ENCODE measurements around the gene HNMT.

Gene HNMT

DNA sequence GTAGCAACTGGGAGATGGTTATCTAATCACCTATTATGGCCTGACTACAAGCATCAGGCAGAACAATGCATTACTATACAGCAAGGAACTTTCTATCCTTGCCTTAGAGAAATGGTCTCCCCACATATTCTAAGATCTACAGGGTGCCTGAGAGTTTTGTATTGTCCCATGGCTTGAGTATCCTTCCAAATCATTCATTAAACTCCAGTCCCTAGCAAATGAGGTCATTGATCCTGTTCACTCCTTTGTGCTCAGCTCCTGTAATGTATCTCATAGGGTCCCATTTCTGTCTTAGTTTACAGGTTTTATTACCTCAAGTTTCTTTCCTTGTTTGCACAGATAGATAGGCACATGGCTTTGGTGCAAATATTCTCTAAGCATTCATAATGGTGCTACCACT lies 9.0 kb downstream of the HNMT start:
- DNase-seq, result no peak
- CTCF ChIA-PET, result interaction anchor here (1.0 kb wide), 1 partner anchor 9 kb away, joined by 3 read pairs; the partner anchor contains the start of gene HNMT
- no peaks in the 10 kb centered on the region for H3K36me3 ChIP-seq (ENCODE audit: control insufficient read depth in 4 of 4, insufficient read depth in 4 of 4, low read length in 3 of 4)
- H3K4me3 ChIP-seq (ENCODE audit: control insufficient read depth in 1 of 7, extremely low read depth in 1 of 7, insufficient read depth in 4 of 7, low read depth in 2 of 7, low read length in 6 of 7), result no peak overlapping the region
- H3K27ac ChIP-seq (ENCODE audit: insufficient read depth in 1 of 2, low read depth in 1 of 2, low read length in 2 of 2, poor library complexity in 1 of 2, severe bottlenecking in 2 of 2), result no peak overlapping the region
- POLR2A ChIA-PET, result no interaction called here
- no peaks in the 10 kb centered on the region for H3K9me3 ChIP-seq (ENCODE audit: control extremely low read depth in 1 of 5, control insufficient read depth in 4 of 5, insufficient read depth in 2 of 5, low read depth in 1 of 5, low read length in 4 of 5)
- no peaks in the 10 kb centered on the region for H3K27me3 ChIP-seq (replicated peaks in 2 of 5; ENCODE audit: control insufficient read depth in 4 of 5, insufficient read depth in 5 of 5, low read length in 4 of 5)
- no peaks in the 10 kb centered on the region for H3K4me1 ChIP-seq (ENCODE audit: control extremely low read depth in 1 of 4, control insufficient read depth in 4 of 4, insufficient read depth in 4 of 4, low read length in 3 of 4)

- DNase-seq, result no peak
- POLR2A ChIA-PET, result interaction anchor here (0.5 kb wide), 1 partner anchor 762 kb away, joined by 5 read pairs; no protein-coding TSS in a partner anchor
- CTCF ChIA-PET, result no interaction called here
Measured at GRCh38 chr2:137975280-137976271, 11.3 kb downstream of the HNMT start.

DNA sequence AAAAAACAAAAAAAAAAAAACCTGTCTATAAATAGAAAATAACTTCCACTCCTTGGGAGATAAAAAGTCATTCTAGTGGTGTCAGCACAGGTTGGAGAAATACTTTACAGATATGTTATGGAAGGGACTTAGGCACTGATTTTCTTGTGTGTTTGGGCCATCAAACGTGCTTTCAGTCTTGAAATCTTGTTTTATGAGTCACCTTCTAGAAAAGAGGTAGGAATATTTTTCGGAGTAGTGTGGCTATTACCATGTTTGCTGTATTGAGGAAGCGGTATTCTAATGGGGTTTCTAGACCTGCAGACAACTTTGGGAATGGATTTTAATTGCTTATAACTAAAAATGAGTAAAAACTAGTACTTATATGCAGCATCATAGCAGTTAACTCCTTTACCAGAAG lies 12.0 kb downstream of the HNMT start:
- no peak overlapping the region for H3K4me3 ChIP-seq (ENCODE audit: control insufficient read depth in 1 of 7, extremely low read depth in 1 of 7, insufficient read depth in 4 of 7, low read depth in 2 of 7, low read length in 6 of 7)
- ChIA-PET POLR2A (no interaction called here), CTCF (no interaction called here)
- 100% methylated on average over 1 of the region's 3 CpGs for WGBS (ENCODE audit: insufficient coverage)
- no peaks in the 10 kb centered on the region for H3K4me1 ChIP-seq (ENCODE audit: control extremely low read depth in 1 of 4, control insufficient read depth in 4 of 4, insufficient read depth in 4 of 4, low read length in 3 of 4)
- H3K27me3 ChIP-seq (replicated peaks in 2 of 5; ENCODE audit: control insufficient read depth in 4 of 5, insufficient read depth in 5 of 5, low read length in 4 of 5), result no peaks in the 10 kb centered on the region
- H3K27ac ChIP-seq (ENCODE audit: insufficient read depth in 1 of 2, low read depth in 1 of 2, low read length in 2 of 2, poor library complexity in 1 of 2, severe bottlenecking in 2 of 2), result no peak overlapping the region
- DNase-seq, result no peak
- no peaks in the 10 kb centered on the region for H3K9me3 ChIP-seq (ENCODE audit: control extremely low read depth in 1 of 5, control insufficient read depth in 4 of 5, insufficient read depth in 2 of 5, low read depth in 1 of 5, low read length in 4 of 5)
- no peaks in the 10 kb centered on the region for H3K36me3 ChIP-seq (ENCODE audit: control insufficient read depth in 4 of 4, insufficient read depth in 4 of 4, low read length in 3 of 4)

More at GRCh38 chr2:137975280-137976271, 11.3 kb downstream of the HNMT start:
- no peaks in the 10 kb centered on the region for H3K36me3 ChIP-seq (ENCODE audit: control insufficient read depth in 4 of 4, insufficient read depth in 4 of 4, low read length in 3 of 4)
- no peaks in the 10 kb centered on the region for H3K9me3 ChIP-seq (ENCODE audit: control extremely low read depth in 1 of 5, control insufficient read depth in 4 of 5, insufficient read depth in 2 of 5, low read depth in 1 of 5, low read length in 4 of 5)
- H3K27ac ChIP-seq (ENCODE audit: insufficient read depth in 1 of 2, low read depth in 1 of 2, low read length in 2 of 2, poor library complexity in 1 of 2, severe bottlenecking in 2 of 2), result no peak overlapping the region
- H3K4me3 ChIP-seq (ENCODE audit: control insufficient read depth in 1 of 7, extremely low read depth in 1 of 7, insufficient read depth in 4 of 7, low read depth in 2 of 7, low read length in 6 of 7), result no peak overlapping the region
- 64% methylated on average over 3 of the region's 8 CpGs for WGBS (ENCODE audit: insufficient coverage)
- no peaks in the 10 kb centered on the region for H3K27me3 ChIP-seq (replicated peaks in 2 of 5; ENCODE audit: control insufficient read depth in 4 of 5, insufficient read depth in 5 of 5, low read length in 4 of 5)
- H3K4me1 ChIP-seq (ENCODE audit: control extremely low read depth in 1 of 4, control insufficient read depth in 4 of 4, insufficient read depth in 4 of 4, low read length in 3 of 4), result no peaks in the 10 kb centered on the region

- no peak for DNase-seq
- ChIA-PET POLR2A (no interaction called here), CTCF (interaction anchor here (1.2 kb wide), 1 partner anchor 73 kb away, joined by 3 read pairs; no protein-coding TSS in a partner anchor)
- H3K36me3 ChIP-seq (ENCODE audit: control insufficient read depth in 4 of 4, insufficient read depth in 4 of 4, low read length in 3 of 4), result no peaks in the 10 kb centered on the region
- no peak overlapping the region for H3K27ac ChIP-seq (ENCODE audit: insufficient read depth in 1 of 2, low read depth in 1 of 2, low read length in 2 of 2, poor library complexity in 1 of 2, severe bottlenecking in 2 of 2)
- H3K9me3 ChIP-seq (ENCODE audit: control extremely low read depth in 1 of 5, control insufficient read depth in 4 of 5, insufficient read depth in 2 of 5, low read depth in 1 of 5, low read length in 4 of 5), result no peaks in the 10 kb centered on the region
- no peaks in the 10 kb centered on the region for H3K4me1 ChIP-seq (ENCODE audit: control extremely low read depth in 1 of 4, control insufficient read depth in 4 of 4, insufficient read depth in 4 of 4, low read length in 3 of 4)
- H3K27me3 ChIP-seq (replicated peaks in 2 of 5; ENCODE audit: control insufficient read depth in 4 of 5, insufficient read depth in 5 of 5, low read length in 4 of 5), result no peaks in the 10 kb centered on the region
- H3K4me3 ChIP-seq (ENCODE audit: control insufficient read depth in 1 of 7, extremely low read depth in 1 of 7, insufficient read depth in 4 of 7, low read depth in 2 of 7, low read length in 6 of 7), result no peak overlapping the region
Measured at GRCh38 chr2:137977790-137978189, 13.5 kb downstream of the HNMT start.

- H3K36me3 ChIP-seq (ENCODE audit: control insufficient read depth in 4 of 4, insufficient read depth in 4 of 4, low read length in 3 of 4), result no peaks in the 10 kb centered on the region
- H3K27ac ChIP-seq (ENCODE audit: insufficient read depth in 1 of 2, low read depth in 1 of 2, low read length in 2 of 2, poor library complexity in 1 of 2, severe bottlenecking in 2 of 2), result no peak overlapping the region
- CTCF ChIA-PET, result interaction anchor here (0.8 kb wide), 1 partner anchor 19 kb away, joined by 3 read pairs; no protein-coding TSS in a partner anchor
- POLR2A ChIA-PET, result no interaction called here
- H3K4me3 ChIP-seq (ENCODE audit: control insufficient read depth in 1 of 7, extremely low read depth in 1 of 7, insufficient read depth in 4 of 7, low read depth in 2 of 7, low read length in 6 of 7), result no peak overlapping the region
- no peaks in the 10 kb centered on the region for H3K4me1 ChIP-seq (ENCODE audit: control extremely low read depth in 1 of 4, control insufficient read depth in 4 of 4, insufficient read depth in 4 of 4, low read length in 3 of 4)
- no peaks in the 10 kb centered on the region for H3K27me3 ChIP-seq (replicated peaks in 2 of 5; ENCODE audit: control insufficient read depth in 4 of 5, insufficient read depth in 5 of 5, low read length in 4 of 5)
- no peak for DNase-seq
- no peaks in the 10 kb centered on the region for H3K9me3 ChIP-seq (ENCODE audit: control extremely low read depth in 1 of 5, control insufficient read depth in 4 of 5, insufficient read depth in 2 of 5, low read depth in 1 of 5, low read length in 4 of 5)
Measured at GRCh38 chr2:137980459-137980858, 16.2 kb downstream of the HNMT start.

GRCh38 chr2:137981112-137981656 lies 16.9 kb downstream of the HNMT start:
- Histone ChIP-seq H3K4me1 (ENCODE audit: control extremely low read depth in 1 of 4, control insufficient read depth in 4 of 4, insufficient read depth in 4 of 4, low read length in 3 of 4) (no peaks in the 10 kb centered on the region), H3K4me3 (ENCODE audit: control insufficient read depth in 1 of 7, extremely low read depth in 1 of 7, insufficient read depth in 4 of 7, low read depth in 2 of 7, low read length in 6 of 7) (no peak overlapping the region), H3K9me3 (ENCODE audit: control extremely low read depth in 1 of 5, control insufficient read depth in 4 of 5, insufficient read depth in 2 of 5, low read depth in 1 of 5, low read length in 4 of 5) (no peaks in the 10 kb centered on the region), H3K36me3 (ENCODE audit: control insufficient read depth in 4 of 4, insufficient read depth in 4 of 4, low read length in 3 of 4) (no peaks in the 10 kb centered on the region), H3K27me3 (replicated peaks in 2 of 5; ENCODE audit: control insufficient read depth in 4 of 5, insufficient read depth in 5 of 5, low read length in 4 of 5) (no peaks in the 10 kb centered on the region), H3K27ac (ENCODE audit: insufficient read depth in 1 of 2, low read depth in 1 of 2, low read length in 2 of 2, poor library complexity in 1 of 2, severe bottlenecking in 2 of 2) (no peak overlapping the region)
- 97% methylated on average over 8 of the region's 11 CpGs for WGBS (ENCODE audit: insufficient coverage)
- ChIA-PET POLR2A (no interaction called here), CTCF (no interaction called here)
- no peak for DNase-seq

GRCh38 chr2:137983581-137983980 lies 19.3 kb downstream of the HNMT start:
- POLR2A ChIA-PET, result no interaction called here
- no peaks in the 10 kb centered on the region for H3K9me3 ChIP-seq (ENCODE audit: control extremely low read depth in 1 of 5, control insufficient read depth in 4 of 5, insufficient read depth in 2 of 5, low read depth in 1 of 5, low read length in 4 of 5)
- no peak overlapping the region for H3K4me3 ChIP-seq (ENCODE audit: control insufficient read depth in 1 of 7, extremely low read depth in 1 of 7, insufficient read depth in 4 of 7, low read depth in 2 of 7, low read length in 6 of 7)
- no peaks in the 10 kb centered on the region for H3K4me1 ChIP-seq (ENCODE audit: control extremely low read depth in 1 of 4, control insufficient read depth in 4 of 4, insufficient read depth in 4 of 4, low read length in 3 of 4)
- H3K36me3 ChIP-seq (ENCODE audit: control insufficient read depth in 4 of 4, insufficient read depth in 4 of 4, low read length in 3 of 4), result no peaks in the 10 kb centered on the region
- DNase-seq, result no peak
- no peaks in the 10 kb centered on the region for H3K27me3 ChIP-seq (replicated peaks in 2 of 5; ENCODE audit: control insufficient read depth in 4 of 5, insufficient read depth in 5 of 5, low read length in 4 of 5)
- 100% methylated on average over 2 of the region's 3 CpGs for WGBS (ENCODE audit: insufficient coverage)
- no peak overlapping the region for H3K27ac ChIP-seq (ENCODE audit: insufficient read depth in 1 of 2, low read depth in 1 of 2, low read length in 2 of 2, poor library complexity in 1 of 2, severe bottlenecking in 2 of 2)
- CTCF ChIA-PET, result no interaction called here
